PC-9 (cell line): ENCODE data around the gene HSD17B14.

Source experiments
- CTCF ChIP-seq: fragments of 200-600 bp; sonication (generic); conservative IDR thresholded peaks from 2 replicates; pipeline ENCODE4 v1.6.1; 2017; ENCODE audit warnings: mixed run types, antibody characterized with exemption, mild to moderate bottlenecking, moderate library complexity
- EZH2 ChIP-seq: fragments of 200-600 bp; sonication (generic); IDR thresholded peaks from 2 replicates; pipeline ENCODE4 v1.8.0; 2017; ENCODE audit warnings: antibody characterized with exemption, low read depth

- TF ChIP-seq CTCF (no peak), EZH2 (no peak)
Observed at GRCh38 chr19:48837687-48838086, 1.4 kb upstream of the HSD17B14 start.
